Right renal cortex interstitium (tissue), 3 donors: ENCODE results near the gene MUC5B. TPM values are rescaled to one million over a fixed set of nuclear protein-coding genes. Genes with fewer than 3 reads are reported as not detected.
"Not testable (repeated sequence)": the region's sequence is repeated elsewhere in the genome, so short reads cannot be mapped to it uniquely, and the experiment has no call there.

ENCODE experiments used
- DNase-seq, 3 donors: peaks; one replicate each; pipeline ENCODE4 v3.0.0-alpha.2; 2013; ENCODE audit warnings: low read depth in 3 of 3, low spot score in 2 of 3
- polyA plus RNA-seq, 3 donors: library from polyadenylated mRNA; unstranded; fragments of 120-200 nt; gene quantifications; one replicate each; pipeline ENCODE4 v1.2.1, GENCODE V29; 2013; ENCODE audit not compliant: insufficient read length in 3 of 3

The MUC5B gene
- polyA plus RNA-seq, 3 donors: under 0.01 to 0.01 TPM; not detected in 1

- no peak for DNase-seq
These were observed 8.6 kb downstream of the MUC5B start for GRCh38 chr11:1231396-1232020.

- DNase-seq: no peak
These were observed 9.4 kb downstream of the MUC5B start for GRCh38 chr11:1232021-1232882.

GRCh38 chr11:1232883-1233321, 10.0 kb downstream of the MUC5B start:
- DNase-seq: no peak

GRCh38 chr11:1233351-1234053, 10.6 kb downstream of the MUC5B start:
- DNase-seq: no peak

GRCh38 chr11:1234054-1234720, 11.3 kb downstream of the MUC5B start:
- DNase-seq: no peak

DNA sequence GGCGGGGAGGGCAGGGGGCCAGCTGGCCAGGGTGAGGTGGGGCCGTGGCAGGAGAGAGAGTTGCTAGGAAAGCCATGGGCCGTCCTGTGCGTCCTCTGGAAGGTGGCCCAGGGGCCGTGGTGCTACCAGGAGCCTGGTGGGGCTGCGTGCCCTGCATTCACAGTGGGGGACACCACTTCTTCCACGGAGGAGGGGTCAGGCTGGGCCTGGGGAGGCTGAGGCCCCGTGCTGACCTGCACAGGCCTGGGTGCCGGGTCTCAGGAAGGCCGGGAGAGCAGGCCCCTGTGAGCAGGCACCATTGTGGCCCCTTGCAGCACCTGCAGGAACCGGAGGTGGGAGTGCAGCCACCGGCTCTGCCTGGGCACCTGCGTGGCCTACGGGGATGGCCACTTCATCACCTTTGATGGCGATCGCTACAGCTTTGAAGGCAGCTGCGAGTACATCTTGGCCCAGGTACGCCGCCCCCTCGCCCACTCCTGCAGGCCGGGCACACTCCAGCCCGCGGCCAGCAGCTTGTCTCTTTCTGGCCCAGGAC, 12.0 kb downstream of the MUC5B start:
- no peak for DNase-seq

GRCh38 chr11:1235306-1235900, 12.5 kb downstream of the MUC5B start:
- no peak for DNase-seq

- no peak for DNase-seq
These were observed 13.0 kb downstream of the MUC5B start for GRCh38 chr11:1235901-1236315.

GRCh38 chr11:1236316-1237127, 13.7 kb downstream of the MUC5B start:
- DNase-seq: no peak

- DNase-seq: no peak
These were observed 14.3 kb downstream of the MUC5B start for GRCh38 chr11:1237128-1237580.

DNA sequence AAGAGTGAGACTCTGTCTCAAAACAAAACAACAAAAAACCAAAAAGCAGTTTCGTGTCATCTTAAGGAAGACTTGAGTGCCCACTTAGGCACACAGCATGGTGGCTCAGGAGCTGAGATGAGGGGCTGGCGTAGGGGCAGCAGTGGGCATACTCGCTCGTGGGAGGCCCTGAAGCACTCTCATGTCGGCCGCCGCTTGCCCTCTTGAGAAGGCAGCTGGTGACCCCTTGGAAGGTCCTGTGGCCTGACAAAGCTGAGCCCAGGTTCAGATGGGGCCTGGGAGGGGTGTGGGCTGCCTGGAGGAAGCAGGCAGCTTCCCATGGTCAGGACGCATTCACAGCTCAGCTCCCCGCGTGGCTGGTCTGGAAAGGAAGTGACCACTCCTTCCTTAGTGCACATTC, 15.0 kb downstream of the MUC5B start:
- DNase-seq: no peak

DNA sequence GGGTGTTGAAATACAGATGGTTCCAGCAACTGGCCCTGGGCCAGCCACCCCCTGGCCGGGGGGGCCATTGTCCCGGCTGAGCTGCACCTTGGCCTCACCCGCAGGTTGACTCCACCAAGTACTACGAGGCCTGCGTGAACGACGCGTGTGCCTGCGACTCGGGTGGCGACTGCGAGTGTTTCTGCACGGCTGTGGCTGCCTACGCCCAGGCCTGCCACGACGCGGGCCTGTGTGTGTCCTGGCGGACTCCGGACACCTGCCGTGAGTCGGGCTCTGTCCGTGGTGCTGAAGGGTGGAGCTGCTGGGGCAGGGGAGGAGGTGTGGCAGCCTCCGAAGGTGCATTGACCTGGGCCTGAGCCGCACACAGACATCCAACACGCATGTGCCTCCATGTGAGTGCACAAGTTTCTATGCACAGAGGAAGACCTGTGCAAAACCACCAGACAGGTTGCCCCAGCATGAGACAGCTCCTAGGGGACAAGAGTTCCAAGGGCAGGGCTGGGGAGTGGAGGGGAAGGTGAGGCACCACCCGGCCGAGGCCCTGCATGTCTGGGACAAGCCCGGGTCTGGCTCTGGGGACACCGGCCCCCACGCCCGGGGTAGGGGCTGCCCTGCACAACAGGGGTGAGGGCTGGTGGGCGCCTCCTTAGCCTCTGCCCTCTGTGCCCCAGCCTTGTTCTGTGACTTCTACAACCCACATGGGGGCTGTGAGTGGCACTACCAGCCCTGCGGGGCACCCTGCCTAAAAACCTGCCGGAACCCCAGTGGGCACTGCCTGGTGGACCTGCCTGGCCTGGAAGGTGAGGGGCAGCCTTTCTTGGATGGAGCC, 16.1 kb downstream of the MUC5B start:
- no peak for DNase-seq

GRCh38 chr11:1239596-1240205, 16.8 kb downstream of the MUC5B start:
- no peak for DNase-seq

- no peak for DNase-seq
These were observed 17.9 kb downstream of the MUC5B start for GRCh38 chr11:1240771-1241170.

DNA sequence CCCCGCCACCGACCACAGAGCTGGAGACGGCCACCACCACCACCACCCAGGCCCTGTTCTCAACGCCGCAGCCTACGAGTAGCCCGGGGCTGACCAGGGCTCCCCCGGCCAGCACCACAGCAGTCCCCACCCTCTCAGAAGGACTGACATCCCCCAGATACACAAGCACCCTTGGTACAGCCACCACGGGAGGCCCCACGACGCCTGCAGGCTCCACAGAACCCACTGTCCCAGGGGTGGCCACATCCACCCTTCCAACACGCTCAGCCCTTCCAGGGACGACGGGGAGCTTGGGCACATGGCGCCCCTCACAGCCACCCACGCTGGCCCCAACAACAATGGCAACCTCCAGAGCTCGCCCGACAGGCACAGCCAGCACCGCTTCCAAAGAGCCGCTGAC, 18.8 kb downstream of the MUC5B start:
- DNase-seq: no peak

DNA sequence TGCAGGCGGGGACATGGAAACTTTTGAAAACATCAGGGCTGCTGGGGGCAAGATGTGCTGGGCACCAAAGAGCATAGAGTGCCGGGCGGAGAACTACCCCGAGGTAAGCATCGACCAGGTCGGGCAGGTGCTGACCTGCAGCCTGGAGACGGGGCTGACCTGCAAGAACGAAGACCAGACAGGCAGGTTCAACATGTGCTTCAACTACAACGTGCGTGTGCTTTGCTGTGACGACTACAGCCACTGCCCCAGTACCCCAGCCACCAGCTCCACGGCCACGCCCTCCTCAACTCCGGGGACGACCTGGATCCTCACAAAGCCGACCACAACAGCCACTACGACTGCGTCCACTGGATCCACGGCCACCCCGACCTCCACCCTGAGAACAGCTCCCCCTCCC, 19.4 kb downstream of the MUC5B start:
- no peak for DNase-seq

- not testable (repeated sequence) for DNase-seq
These were observed 19.9 kb downstream of the MUC5B start for GRCh38 chr11:1242751-1243150.

GRCh38 chr11:1243521-1243920, 20.7 kb downstream of the MUC5B start:
- DNase-seq: not testable (repeated sequence)
